Smooth muscle cell (in vitro differentiated cells): Measurements from ENCODE around the gene CASP14. TPM values are rescaled to one million over a fixed set of nuclear protein-coding genes. Genes with fewer than 3 reads are reported as not detected.

Source experiments
- DNase-seq: peaks from one replicate; lab custom pipeline; 2025; ENCODE audit not compliant: unreplicated experiment; lab: John Stamatoyannopoulos, UW
- H2AFZ ChIP-seq: fragments of 200-600 bp; sonication (generic); 2 replicates; pipeline ENCODE4 v1.6.0; 2016; ENCODE audit warnings: antibody characterized with exemption, low read depth, mild to moderate bottlenecking
- H3F3A ChIP-seq: fragments of 200-600 bp; sonication (generic); 2 replicates; pipeline ENCODE4 v1.6.0; 2017; ENCODE audit warnings: antibody characterized with exemption, low read depth
- H3K27ac ChIP-seq: fragments of 200-600 bp; sonication (generic); 2 replicates; pipeline ENCODE4 v1.5.1; 2016; ENCODE audit warnings: low read depth, mild to moderate bottlenecking
- H3K27me3 ChIP-seq: fragments of 200-600 bp; sonication (generic); 2 replicates; pipeline ENCODE4 v1.6.1; 2016; ENCODE audit warnings: low read depth, mild to moderate bottlenecking
- H3K36me3 ChIP-seq: fragments of 200-600 bp; sonication (generic); 2 replicates; pipeline ENCODE4 v1.5.1; 2016; ENCODE audit warnings: low read depth
- H3K4me1 ChIP-seq: fragments of 200-600 bp; sonication (generic); 2 replicates; pipeline ENCODE4 v1.5.1; 2016; ENCODE audit warnings: low read depth
- H3K4me2 ChIP-seq: fragments of 200-600 bp; sonication (generic); 2 replicates; pipeline ENCODE4 v1.6.0; 2016; ENCODE audit warnings: mild to moderate bottlenecking
- H3K4me3 ChIP-seq: fragments of 200-600 bp; sonication (generic); 2 replicates; pipeline ENCODE4 v1.5.1; 2016; ENCODE audit warnings: mild to moderate bottlenecking
- H3K79me2 ChIP-seq: fragments of 200-600 bp; sonication (generic); 2 replicates; pipeline ENCODE4 v1.6.0; 2016; ENCODE audit warnings: low read depth, mild to moderate bottlenecking
- H3K9ac ChIP-seq: fragments of 200-600 bp; sonication (generic); 2 replicates; pipeline ENCODE4 v1.6.0; 2016; ENCODE audit warnings: low read depth
- H3K9me3 ChIP-seq: fragments of 200-600 bp; sonication (generic); replicated peaks from 2 replicates; pipeline ENCODE4 v1.5.1; 2016; ENCODE audit warnings: low read depth
- H4K20me1 ChIP-seq: fragments of 200-600 bp; sonication (generic); 2 replicates; pipeline ENCODE4 v1.6.0; 2016; ENCODE audit warnings: low read depth
- CTCF ChIP-seq: fragments of 200-600 bp; sonication (generic); IDR thresholded peaks from 2 replicates; pipeline ENCODE4 v1.5.1; 2017; ENCODE audit warnings: borderline replicate concordance, mild to moderate bottlenecking, antibody characterized with exemption; ENCODE audit not compliant: insufficient read depth, poor library complexity, severe bottlenecking
- WGBS: methylation state at CpG from one replicate; pipeline ENCODE4 v1.1.7; 2016; ENCODE audit warnings: low lambda C conversion rate; 5-methylcytosine and 5-hydroxymethylcytosine counted together
- polyA plus RNA-seq: library from polyadenylated mRNA; unstranded; fragments of >200 nt; fragmentation: Nextera tagmentation; extraction: Ambion mirVana; gene quantifications from 2 replicates; pipeline ENCODE4 v1.2.1, GENCODE V29; 2016
- total RNA-seq: library from RNA; depleted of rRNA; stranded (reverse); fragments of >200 nt; gene quantifications from 2 replicates; pipeline ENCODE4 v1.2.3, GENCODE V29; 2014

Gene CASP14
- total and polyA plus RNA-seq, 2 experiments from 2014 or later = not detected

- no peak for DNase-seq
- Histone ChIP-seq H3K27me3 (no peaks in the 10 kb centered on the region), H3K9ac (no peak overlapping the region), H3K4me3 (no peak overlapping the region), H3K4me2 (no peak overlapping the region), H3K4me1 (no peaks in the 10 kb centered on the region), H3K9me3 (peaks cover 3% of the 10 kb centered on the region), H2AFZ (no peak overlapping the region), H3K27ac (no peak overlapping the region), H3F3A (no peaks in the 10 kb centered on the region), H3K36me3 (no peaks in the 10 kb centered on the region), H4K20me1 (no peaks in the 10 kb centered on the region), H3K79me2 (no peaks in the 10 kb centered on the region)
- TF ChIP-seq CTCF = no peak
- WGBS = 79% methylated on average over 2 of the region's 2 CpGs
These were observed 6.5 kb upstream of the CASP14 start for GRCh38 chr19:15042826-15043225.

GRCh38 chr19:15045506-15045905, 3.8 kb upstream of the CASP14 start:
- Histone ChIP-seq H3K27me3 (no peaks in the 10 kb centered on the region), H3K27ac (no peak overlapping the region), H3K4me1 (no peaks in the 10 kb centered on the region), H2AFZ (no peak overlapping the region), H3K79me2 (no peaks in the 10 kb centered on the region), H3K9ac (no peak overlapping the region), H3F3A (no peaks in the 10 kb centered on the region), H3K9me3 (peaks cover 3% of the 10 kb centered on the region), H3K4me2 (no peak overlapping the region), H3K36me3 (no peaks in the 10 kb centered on the region), H4K20me1 (no peaks in the 10 kb centered on the region), H3K4me3 (no peak overlapping the region)
- no peak for TF ChIP-seq CTCF
- no peak for DNase-seq
- 48% methylated on average over 3 of the region's 3 CpGs for WGBS

- Histone ChIP-seq H2AFZ (no peak overlapping the region), H3K4me3 (no peak overlapping the region), H3K36me3 (no peaks in the 10 kb centered on the region), H3K4me2 (no peak overlapping the region), H3K9me3 (peaks cover 3% of the 10 kb centered on the region), H3F3A (no peaks in the 10 kb centered on the region), H4K20me1 (no peaks in the 10 kb centered on the region), H3K27me3 (no peaks in the 10 kb centered on the region), H3K79me2 (no peaks in the 10 kb centered on the region), H3K9ac (no peak overlapping the region), H3K4me1 (no peaks in the 10 kb centered on the region), H3K27ac (no peak overlapping the region)
- TF ChIP-seq CTCF = no peak
- no peak for DNase-seq
- WGBS = 71% methylated on average over 11 of the region's 11 CpGs
These were observed 1.6 kb upstream of the CASP14 start for GRCh38 chr19:15047680-15048079.

- no peaks in the 10 kb centered on the region for H3F3A ChIP-seq
- H3K27me3 ChIP-seq = no peaks in the 10 kb centered on the region
- no peak overlapping the region for H3K9ac ChIP-seq
- WGBS = 75% methylated on average over 5 of the region's 5 CpGs
- no peak overlapping the region for H3K27ac ChIP-seq
- no peaks in the 10 kb centered on the region for H3K36me3 ChIP-seq
- no peaks in the 10 kb centered on the region for H3K79me2 ChIP-seq
- no peak overlapping the region for H3K4me3 ChIP-seq
- no peak for TF ChIP-seq CTCF
- no peaks in the 10 kb centered on the region for H4K20me1 ChIP-seq
- no peaks in the 10 kb centered on the region for H3K4me1 ChIP-seq
- H3K9me3 ChIP-seq = peaks cover 3% of the 10 kb centered on the region
- no peak overlapping the region for H2AFZ ChIP-seq
- no peak for DNase-seq
- no peak overlapping the region for H3K4me2 ChIP-seq
These were observed 1.2 kb upstream of the CASP14 start for GRCh38 chr19:15048128-15048527.
